GM12878 (cell line): ENCODE data around the gene CMTM5. TPM values are rescaled to one million over a fixed set of nuclear protein-coding genes. Genes with fewer than 3 reads are reported as not detected.

Experiments used
- ASH2L ChIP-seq: fragments of 300-600, 200-600 bp; sonication (generic); IDR thresholded peaks from 2 replicates; pipeline ENCODE4 v1.6.1; 2017; ENCODE audit warnings: low read depth, mild to moderate bottlenecking, borderline replicate concordance
- BCL3 ChIP-seq: IDR thresholded peaks from 2 replicates; pipeline ENCODE4 v1.6.1; 2011; ENCODE audit warnings: borderline replicate concordance, low read depth, mild to moderate bottlenecking, moderate library complexity, low read length; ENCODE audit not compliant: insufficient read depth, poor library complexity, severe bottlenecking
- BCLAF1 ChIP-seq: fragments of 450-650 bp; IDR thresholded peaks from 2 replicates; pipeline ENCODE4 v1.6.1; 2017; ENCODE audit warnings: antibody characterized with exemption, mild to moderate bottlenecking, moderate library complexity
- E2F8 ChIP-seq: fragments of 450-650 bp; IDR thresholded peaks from 2 replicates; pipeline ENCODE4 v1.6.1; 2018; ENCODE audit warnings: mild to moderate bottlenecking, low read depth, moderate library complexity; ENCODE audit not compliant: partially characterized antibody
- IRF5 ChIP-seq: fragments of 450-650 bp; IDR thresholded peaks from 2 replicates; pipeline ENCODE4 v1.6.1; 2017; ENCODE audit warnings: borderline replicate concordance
- JUNB ChIP-seq: IDR thresholded peaks from 2 replicates; pipeline ENCODE4 v1.6.1; 2016; ENCODE audit warnings: antibody characterized with exemption, mild to moderate bottlenecking
- PML ChIP-seq: IDR thresholded peaks from 2 replicates; pipeline ENCODE4 v1.6.1; 2012; ENCODE audit warnings: low read length, inconsistent platforms
- REST ChIP-seq: IDR thresholded peaks from 2 replicates; pipeline ENCODE4 v1.6.1; 2012; ENCODE audit warnings: mild to moderate bottlenecking, low read depth, low read length
- ZSCAN29 ChIP-seq: fragments of 450-650 bp; IDR thresholded peaks from 2 replicates; pipeline ENCODE4 v1.6.1; 2017; ENCODE audit warnings: mild to moderate bottlenecking, moderate library complexity
- polyA plus RNA-seq, 11 experiments: library from polyadenylated mRNA; depleted of rRNA in 4 of 11; unstranded in 6 of 11; stranded (reverse) in 5 of 11; fragments of >200 nt; fragmentation: Nextera tagmentation in 4 of 11; fragmentation: Illumina TruSeq in 1 of 11; extraction: Ambion mirVana in 4 of 11; extraction: Trizol in 1 of 11; gene quantifications; 1 replicate in 1 of 11; 2 replicates in 10 of 11; pipeline versions ENCODE4 v1.2.1 to v1.2.3, GENCODE V29; 2011 to 2016; ENCODE audit warnings: inconsistent platforms in 2 of 11, missing spikeins in 2 of 11, low read depth in 1 of 11
- total RNA-seq, 4 experiments: library from RNA; depleted of rRNA in 3 of 4; stranded (reverse); fragments of >200 nt in 3 of 4; fragmentation: Illumina TruSeq in 1 of 4; extraction: Trizol in 1 of 4; gene quantifications; 2 replicates each; pipeline versions ENCODE4 v1.2.1 to v1.2.3, GENCODE V29; 2013 to 2021

The CMTM5 gene
- total and polyA plus RNA-seq, 10 of the 15 experiments (the other 5 are each of a cell fraction or from before 2014, with no cell fraction given): not detected

- TF ChIP-seq E2F8: no peak
- TF ChIP-seq REST: no peak
- no peak for TF ChIP-seq BCL3
- TF ChIP-seq IRF5: no peak
- TF ChIP-seq BCLAF1: no peak
- TF ChIP-seq ZSCAN29: no peak
- TF ChIP-seq ASH2L: no peak
- TF ChIP-seq JUNB: no peak
- TF ChIP-seq PML: no peak
- TF ChIP-seq, all 136 proteins: peak for 0
Observed at GRCh38 chr14:23365036-23365731, 11.7 kb upstream of the CMTM5 start, which contains the start of gene EFS (continued).
